Activated CD4-positive, alpha-beta T cell treated with anti-CD3 and anti-CD28 coated beads for 1 hour (primary cell): Measurements from ENCODE around the gene MYO9B.
"Not testable (repeated sequence)": the region's sequence is repeated elsewhere in the genome, so short reads cannot be mapped to it uniquely, and the experiment has no call there.

Experiments
- DNase-seq: peaks from one replicate; pipeline ENCODE4 v3.0.0-alpha.2; 2020

MYO9B gene

GRCh38 chr19:17185590-17185989 is 110.0 kb downstream of the MYO9B start:
- no peak for DNase-seq

- DNase-seq = not testable (repeated sequence)
These were observed 116.2 kb downstream of the MYO9B start for GRCh38 chr19:17191736-17192135.

- no peak for DNase-seq
These were observed 117.2 kb downstream of the MYO9B start for GRCh38 chr19:17192751-17193150.

GRCh38 chr19:17194608-17195007 is 119.0 kb downstream of the MYO9B start:
- DNase-seq = no peak

GRCh38 chr19:17195106-17195505 is 119.5 kb downstream of the MYO9B start:
- no peak for DNase-seq

- no peak for DNase-seq
These were observed 121.0 kb downstream of the MYO9B start for GRCh38 chr19:17196610-17197009.

- no peak for DNase-seq
These were observed 122.1 kb downstream of the MYO9B start for GRCh38 chr19:17197666-17198065.

GRCh38 chr19:17200408-17201079 is 125.0 kb downstream of the MYO9B start:
- DNase-seq = no peak

GRCh38 chr19:17202249-17202648 is 126.7 kb downstream of the MYO9B start:
- no peak for DNase-seq

GRCh38 chr19:17202713-17203112 is 127.1 kb downstream of the MYO9B start:
- DNase-seq = no peak

GRCh38 chr19:17205237-17206140 is 129.9 kb downstream of the MYO9B start:
- DNase-seq = peak; percentile 52

- no peak for DNase-seq
These were observed 131.4 kb downstream of the MYO9B start for GRCh38 chr19:17206736-17207581.

GRCh38 chr19:17209126-17210036 is 133.8 kb downstream of the MYO9B start:
- no peak for DNase-seq

GRCh38 chr19:17210296-17210695 is 134.7 kb downstream of the MYO9B start:
- no peak for DNase-seq

- no peak for DNase-seq
These were observed 136.2 kb downstream of the MYO9B start for GRCh38 chr19:17211547-17212446.

- no peak for DNase-seq
These were observed 137.8 kb downstream of the MYO9B start for GRCh38 chr19:17213334-17213733.

GRCh38 chr19:17214508-17215126 is 139.0 kb downstream of the MYO9B start:
- DNase-seq = no peak

- DNase-seq = peak; percentile 78
These were observed 139.8 kb downstream of the MYO9B start, which contains the start of gene USE1 for GRCh38 chr19:17215127-17215971. Gene USE1 (plus strand): TSS chr19:17215357. CDS start chr19:17215406, 49 bp downstream.

GRCh38 chr19:17216058-17216670 is 140.6 kb downstream of the MYO9B start:
- DNase-seq = no peak
